ENCODE data around the gene C2CD2. TPM values are rescaled to one million over a fixed set of nuclear protein-coding genes. Genes with fewer than 3 reads are reported as not detected.

Gene C2CD2
- total and polyA plus RNA-seq, 9 donors: 18.9 to 61.5 (median 37.4) TPM

GRCh38 chr21:41840880-41841279, 112.9 kb downstream of the C2CD2 start:
- 93 to 100% (median 98%) methylated on average over 1 of the region's 1 CpG for WGBS, 3 donors
- TF ChIP-seq CTCF (IDR thresholded peaks at IDR 0.05): no peak
- no peak for TF ChIP-seq EP300 (IDR thresholded peaks at IDR 0.05)
- no peak for TF ChIP-seq POLR2A (IDR thresholded peaks at IDR 0.05)
- H3K9me3 ChIP-seq: no peaks in the 10 kb centered on the region
- no peak overlapping the region for H3K4me3 ChIP-seq
- intact Hi-C loops (cut with DNase I): no loop called here
- H3K27me3 ChIP-seq: no peaks in the 10 kb centered on the region
- H3K27ac ChIP-seq: no peak overlapping the region
- H3K36me3 ChIP-seq: no peaks in the 10 kb centered on the region
- peaks cover 1% of the 10 kb centered on the region for H3K4me1 ChIP-seq (ENCODE audit: insufficient read depth)
- DNase-seq: no peak

GRCh38 chr21:41839387-41840000, 114.3 kb downstream of the C2CD2 start:
- H3K4me3 ChIP-seq: no peak overlapping the region
- 95 to 96% (median 96%) methylated on average over 21 of the region's 21 CpGs for WGBS, 3 donors
- H3K27me3 ChIP-seq: no peaks in the 10 kb centered on the region
- H3K36me3 ChIP-seq: no peaks in the 10 kb centered on the region
- TF ChIP-seq CTCF (IDR thresholded peaks at IDR 0.05): no peak
- no peak for TF ChIP-seq EP300 (IDR thresholded peaks at IDR 0.05)
- no peak for TF ChIP-seq POLR2A (IDR thresholded peaks at IDR 0.05)
- H3K27ac ChIP-seq: no peak overlapping the region
- DNase-seq: no peak
- H3K9me3 ChIP-seq: no peaks in the 10 kb centered on the region
- intact Hi-C loops (cut with DNase I): loop anchor here in 1 of 4 donors (5.0 kb wide), 1 partner anchor 137 kb away; no protein-coding TSS in a partner anchor
- H3K4me1 ChIP-seq (ENCODE audit: insufficient read depth): peaks cover 1% of the 10 kb centered on the region

GRCh38 chr21:41837756-41838297, 116.0 kb downstream of the C2CD2 start:
- Histone ChIP-seq H3K4me3 (no peak overlapping the region), H3K4me1 (ENCODE audit: insufficient read depth) (no peaks in the 10 kb centered on the region), H3K36me3 (no peaks in the 10 kb centered on the region), H3K27me3 (no peaks in the 10 kb centered on the region), H3K27ac (no peak overlapping the region), H3K9me3 (no peaks in the 10 kb centered on the region)
- no peak for DNase-seq
- TF ChIP-seq EP300 (IDR thresholded peaks at IDR 0.05): no peak
- TF ChIP-seq POLR2A (IDR thresholded peaks at IDR 0.05): no peak
- no peak for TF ChIP-seq CTCF (IDR thresholded peaks at IDR 0.05)
- intact Hi-C loops (cut with DNase I): loop anchor here in 1 of 4 donors (5.0 kb wide), 1 partner anchor 136 kb away; no protein-coding TSS in a partner anchor
- WGBS, 3 donors: 57 to 79% (median 69%) methylated on average over 7 of the region's 7 CpGs

GRCh38 chr21:41836166-41837015, 117.4 kb downstream of the C2CD2 start:
- Histone ChIP-seq H3K9me3 (no peaks in the 10 kb centered on the region), H3K4me1 (ENCODE audit: insufficient read depth) (no peaks in the 10 kb centered on the region), H3K27me3 (no peaks in the 10 kb centered on the region), H3K36me3 (no peaks in the 10 kb centered on the region), H3K4me3 (no peak overlapping the region), H3K27ac (no peak overlapping the region)
- WGBS, 3 donors: 95 to 97% (median 96%) methylated on average over 32 of the region's 32 CpGs
- peak in 1 of 5 donors; percentile 20 for DNase-seq
- intact Hi-C loops (cut with DNase I): loop anchor here in 1 of 4 donors (5.0 kb wide), 1 partner anchor 134 kb away; no protein-coding TSS in a partner anchor
- TF ChIP-seq POLR2A (IDR thresholded peaks at IDR 0.05): no peak
- no peak for TF ChIP-seq CTCF (IDR thresholded peaks at IDR 0.05)
- TF ChIP-seq EP300 (IDR thresholded peaks at IDR 0.05): no peak
